Liver (tissue), 9 donors: ENCODE data around the gene SERPINB1. TPM values are rescaled to one million over a fixed set of nuclear protein-coding genes. Genes with fewer than 3 reads are reported as not detected.

Source experiments
- DNase-seq: peaks from one replicate; pipeline ENCODE4 v3.0.0-alpha.2; 2017; ENCODE audit warnings: low spot score
- H3K27ac ChIP-seq, 2 donors: one replicate each; pipeline ENCODE4 v1.7.0; 2013; ENCODE audit warnings: inconsistent platforms in 2 of 2, low read length in 2 of 2, control low read depth in 1 of 2, low read depth in 1 of 2, mild to moderate bottlenecking in 1 of 2
- H3K27me3 ChIP-seq, 4 donors: one replicate each; pipeline versions ENCODE4 v1.6.1 to v1.7.0; 2013; ENCODE audit warnings: low read length in 3 of 4, inconsistent platforms in 1 of 4, mild to moderate bottlenecking in 1 of 4, moderate library complexity in 1 of 4; ENCODE audit not compliant: control insufficient read depth in 4 of 4, insufficient read depth in 4 of 4
- H3K36me3 ChIP-seq, 4 donors: one replicate each; pipeline versions ENCODE4 v1.6.1 to v1.7.0; 2013; ENCODE audit warnings: low read length in 3 of 4, mild to moderate bottlenecking in 3 of 4, low read depth in 1 of 4, moderate library complexity in 1 of 4; ENCODE audit not compliant: control insufficient read depth in 4 of 4, insufficient read depth in 3 of 4
- H3K4me1 ChIP-seq, 4 donors: one replicate each; pipeline versions ENCODE4 v1.6.1 to v1.7.0; 2013; ENCODE audit warnings: low read length in 3 of 4, mild to moderate bottlenecking in 3 of 4, moderate library complexity in 1 of 4; ENCODE audit not compliant: control insufficient read depth in 4 of 4, insufficient read depth in 4 of 4
- H3K4me3 ChIP-seq, 3 donors: one replicate each; pipeline versions ENCODE4 v1.6.1 to v1.7.0; 2013; ENCODE audit warnings: low read length in 3 of 3, control low read depth in 1 of 3, low read depth in 1 of 3, mild to moderate bottlenecking in 1 of 3
- H3K9ac ChIP-seq, 2 donors: one replicate each; pipeline ENCODE4 v1.7.0; 2013; ENCODE audit warnings: low read length in 2 of 2, mild to moderate bottlenecking in 2 of 2, moderate library complexity in 2 of 2, control low read depth in 1 of 2, low read depth in 1 of 2
- H3K9me3 ChIP-seq, 4 donors: one replicate each; pipeline versions ENCODE4 v1.6.1 to v1.7.0; 2013; ENCODE audit warnings: low read length in 3 of 4; ENCODE audit not compliant: control insufficient read depth in 4 of 4
- ATF3 ChIP-seq: IDR thresholded peaks from 2 replicates; pipeline ENCODE4 v1.6.1; 2016; ENCODE audit warnings: antibody characterized with exemption
- EGR1 ChIP-seq, 2 donors: IDR thresholded peaks; 2 replicates each; pipeline ENCODE4 v1.6.1; 2016 to 2018; ENCODE audit warnings: antibody characterized with exemption in 2 of 2, low read depth in 2 of 2
- FOXA1 ChIP-seq: IDR thresholded peaks from 2 replicates; pipeline ENCODE4 v1.6.1; 2016; ENCODE audit warnings: antibody characterized with exemption
- FOXA2 ChIP-seq: IDR thresholded peaks from 2 replicates; pipeline ENCODE4 v1.6.1; 2016; ENCODE audit warnings: antibody characterized with exemption
- GABPA ChIP-seq, 2 donors: IDR thresholded peaks in 1 of 2; conservative IDR thresholded peaks in 1 of 2; 2 replicates each; pipeline ENCODE4 v1.6.1; 2016; ENCODE audit warnings: antibody characterized with exemption in 2 of 2, mild to moderate bottlenecking in 1 of 2, moderate library complexity in 1 of 2
- HNF4A ChIP-seq, 2 donors: conservative IDR thresholded peaks; 2 replicates each; pipeline ENCODE4 v1.6.1; 2016; ENCODE audit warnings: antibody characterized with exemption in 2 of 2, mild to moderate bottlenecking in 2 of 2
- JUND ChIP-seq, 2 donors: IDR thresholded peaks; 2 replicates each; pipeline ENCODE4 v1.6.1; 2016; ENCODE audit warnings: antibody characterized with exemption in 2 of 2
- MAX ChIP-seq: IDR thresholded peaks from 2 replicates; pipeline ENCODE4 v1.6.1; 2016; ENCODE audit warnings: antibody characterized with exemption
- NR2F2 ChIP-seq: IDR thresholded peaks from 2 replicates; pipeline ENCODE4 v1.6.1; 2016; ENCODE audit warnings: antibody characterized with exemption
- RAD21 ChIP-seq, 2 donors: IDR thresholded peaks; 2 replicates each; pipeline ENCODE4 v1.6.1; 2016; ENCODE audit warnings: antibody characterized with exemption in 2 of 2, mild to moderate bottlenecking in 2 of 2
- REST ChIP-seq: IDR thresholded peaks from 2 replicates; pipeline ENCODE4 v1.6.1; 2016; ENCODE audit warnings: antibody characterized with exemption, mild to moderate bottlenecking
- RXRA ChIP-seq, 2 donors: IDR thresholded peaks; 2 replicates each; pipeline ENCODE4 v1.6.1; 2017 to 2018; ENCODE audit warnings: antibody characterized with exemption in 2 of 2, mild to moderate bottlenecking in 1 of 2
- YY1 ChIP-seq: IDR thresholded peaks from 2 replicates; pipeline ENCODE4 v1.6.1; 2016; ENCODE audit warnings: antibody characterized with exemption, mild to moderate bottlenecking
- ZBTB33 ChIP-seq: IDR thresholded peaks from 2 replicates; pipeline ENCODE4 v1.6.1; 2016; ENCODE audit warnings: antibody characterized with exemption
- WGBS: extraction: QIAGEN DNeasy Blood & Tissue Kit; methylation state at CpG from one replicate; pipeline ENCODE4 v1.1.7; 2013; 5-methylcytosine and 5-hydroxymethylcytosine counted together
- polyA plus RNA-seq, 2 donors: library from polyadenylated mRNA; stranded (reverse) in 1 of 2; unstranded in 1 of 2; fragments of 200-250 nt in 1 of 2; fragments of >200 nt in 1 of 2; fragmentation: Nextera tagmentation in 1 of 2; extraction: Ambion mirVana in 1 of 2; gene quantifications; one replicate each; pipeline versions ENCODE4 v1.2.1 to v1.2.3, GENCODE V29; 2013 to 2015
- total RNA-seq, 2 donors: library from RNA; depleted of rRNA; stranded (reverse); fragments of >200 nt; gene quantifications; one replicate each; pipeline ENCODE4 v1.2.3, GENCODE V29; 2014
- TF ChIP-seq, protein P1 (sequence below): fragments of 150-350 bp; IDR thresholded peaks from 2 replicates; pipeline ENCODE4 v1.5.1; 2017; ENCODE audit warnings: improper control_type of control experiment, low read depth, low read length; ENCODE audit not compliant: missing input control
- donor health status: healthy.
- donor health status: healthy.
- donor health status: healthy.
- donor health status: healthy.
- donor health status: healthy.

Gene SERPINB1
- total and polyA plus RNA-seq, 4 donors = 12.5 to 34.3 (median 18.6) TPM

GRCh38 chr6:2792330-2793110, 49.1 kb downstream of the SERPINB1 start:
- Histone ChIP-seq H3K9me3 (no peaks in the 10 kb centered on the region), H3K4me3 (no peak overlapping the region), H3K36me3 (peaks cover 0 to 2% (median 0%) of the 10 kb centered on the region in 4 donors), H3K27me3 (no peaks in the 10 kb centered on the region), H3K27ac (no peak overlapping the region), H3K9ac (no peak overlapping the region), H3K4me1 (peaks cover 0 to 3% (median 1%) of the 10 kb centered on the region in 4 donors)
- DNase-seq = no peak
- 94% methylated on average over 17 of the region's 17 CpGs for WGBS
- no peak for TF ChIP-seq RAD21 (IDR thresholded peaks at IDR 0.05)
- no peak for TF ChIP-seq RXRA (IDR thresholded peaks at IDR 0.05)
- no peak for TF ChIP-seq FOXA2
- TF ChIP-seq MAX = no peak
- TF ChIP-seq EGR1 (IDR thresholded peaks at IDR 0.05; ENCODE audit: low read depth in 2 of 2) = no peak
- TF ChIP-seq YY1 = no peak
- no peak for TF ChIP-seq ATF3
- TF ChIP-seq FOXA1 = no peak
- TF ChIP-seq REST = no peak
- TF ChIP-seq GABPA (IDR thresholded peaks at IDR 0.05 in 1 of 2, conservative IDR thresholded peaks at IDR 0.05 in 1 of 2) = no peak

DNA sequence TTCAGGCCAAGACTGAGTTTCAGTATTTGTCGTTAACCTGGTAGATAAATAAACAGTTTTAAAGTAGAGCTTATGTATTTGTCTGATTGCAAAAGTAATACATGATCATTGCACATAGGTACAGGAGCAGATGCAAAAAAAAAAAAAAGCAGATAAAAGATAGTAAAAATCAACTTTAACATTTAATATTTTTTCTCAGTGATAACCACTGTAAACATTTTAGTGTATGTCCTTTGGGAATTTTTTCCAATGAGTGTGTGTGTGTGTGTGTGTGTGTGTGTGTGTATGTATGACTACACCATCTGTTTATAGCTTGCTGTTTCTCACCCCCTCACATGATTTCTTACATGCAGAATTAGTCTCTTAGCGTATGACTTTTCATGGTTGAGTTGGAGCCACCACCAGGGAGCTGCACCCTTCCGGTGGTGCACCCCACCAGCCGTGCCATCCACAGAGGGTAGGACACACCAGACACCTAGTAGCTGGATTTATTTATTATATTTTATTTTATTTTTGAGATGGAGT, 50.2 kb downstream of the SERPINB1 start:
- no peak overlapping the region for H3K4me3 ChIP-seq
- peak overlapping the region in 1 of 2 donors; percentile 15 for H3K27ac ChIP-seq
- H3K27me3 ChIP-seq = no peaks in the 10 kb centered on the region
- TF ChIP-seq HNF4A (conservative IDR thresholded peaks at IDR 0.05) (no peak), REST (no peak), JUND (IDR thresholded peaks at IDR 0.05) (no peak), ZBTB33 (no peak), RXRA (IDR thresholded peaks at IDR 0.05) (no peak), NR2F2 (peak; percentile 2)
- TF ChIP-seq, protein P1, sequence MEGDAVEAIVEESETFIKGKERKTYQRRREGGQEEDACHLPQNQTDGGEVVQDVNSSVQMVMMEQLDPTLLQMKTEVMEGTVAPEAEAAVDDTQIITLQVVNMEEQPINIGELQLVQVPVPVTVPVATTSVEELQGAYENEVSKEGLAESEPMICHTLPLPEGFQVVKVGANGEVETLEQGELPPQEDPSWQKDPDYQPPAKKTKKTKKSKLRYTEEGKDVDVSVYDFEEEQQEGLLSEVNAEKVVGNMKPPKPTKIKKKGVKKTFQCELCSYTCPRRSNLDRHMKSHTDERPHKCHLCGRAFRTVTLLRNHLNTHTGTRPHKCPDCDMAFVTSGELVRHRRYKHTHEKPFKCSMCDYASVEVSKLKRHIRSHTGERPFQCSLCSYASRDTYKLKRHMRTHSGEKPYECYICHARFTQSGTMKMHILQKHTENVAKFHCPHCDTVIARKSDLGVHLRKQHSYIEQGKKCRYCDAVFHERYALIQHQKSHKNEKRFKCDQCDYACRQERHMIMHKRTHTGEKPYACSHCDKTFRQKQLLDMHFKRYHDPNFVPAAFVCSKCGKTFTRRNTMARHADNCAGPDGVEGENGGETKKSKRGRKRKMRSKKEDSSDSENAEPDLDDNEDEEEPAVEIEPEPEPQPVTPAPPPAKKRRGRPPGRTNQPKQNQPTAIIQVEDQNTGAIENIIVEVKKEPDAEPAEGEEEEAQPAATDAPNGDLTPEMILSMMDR = no peak
- H3K9ac ChIP-seq = peak overlapping the region in 1 of 2 donors; percentile 30
- H3K4me1 ChIP-seq = peaks cover 0 to 3% (median 1%) of the 10 kb centered on the region in 4 donors
- H3K36me3 ChIP-seq = peaks cover 0 to 2% (median 0%) of the 10 kb centered on the region in 4 donors
- 68% methylated on average over 4 of the region's 4 CpGs for WGBS
- no peak for DNase-seq
- no peaks in the 10 kb centered on the region for H3K9me3 ChIP-seq
